HepG2 (cell line): ENCODE results near the gene CPA5. TPM values are rescaled to one million over a fixed set of nuclear protein-coding genes. Genes with fewer than 3 reads are reported as not detected.

Experiments used
- ATAC-seq: fragments of 200-7000 bp; cut with Tn5 transposase; 3 replicates; pipeline ENCODE4 v1.9.1; 2020; ENCODE audit warnings: mild to moderate bottlenecking, moderate library complexity
- BruUV-seq: library from RNA; stranded (reverse); fragments of 400-500 nt; replicated peaks from 2 replicates; lab custom pipeline; 2021; lab: Mats Ljungman, UMichigan
- CTCF ChIA-PET: fragments of 300-600 bp; formaldehyde crosslinking; extraction: SDS; loops from one replicate; lab custom pipeline; 2021; ENCODE audit warnings: low total read pairs, inconsistent platforms, low intra/inter-chr PET ratio; lab: Yijun Ruan, JAX
- POLR2A ChIA-PET: fragments of 350-600 bp; sonication (Branson Sonifier 250); formaldehyde crosslinking; loops from one replicate; lab custom pipeline; 2020; ENCODE audit warnings: antibody characterized with exemption, inconsistent platforms; lab: Yijun Ruan, JAX
- DNase-seq: peaks from one replicate; pipeline ENCODE4 v3.0.0-alpha.2; 2015; ENCODE audit warnings: low spot score
- FAIRE-seq: peaks from 3 replicates; lab custom pipeline; 2011; peaks lifted over from hg19 to GRCh38; lab: Jason Lieb, UNC
- H2AFZ ChIP-seq: one replicate; pipeline ENCODE4 v1.6.1; 2011; ENCODE audit warnings: low read length, inconsistent platforms
- H3K27ac ChIP-seq: fragments of 300-600 bp; 3 replicates; pipeline ENCODE4 v1.8.0; 2011; ENCODE audit warnings: mixed run types, mild to moderate bottlenecking, mixed read lengths, low read length, inconsistent platforms; ENCODE audit not compliant: insufficient read depth; ENCODE audit errors: extremely low read length
- H3K27me3 ChIP-seq, 2 experiments: fragments of 200-600 bp in 1 of 2; 2 replicates in 1 of 2; 3 replicates in 1 of 2; pipeline versions ENCODE4 v1.6.0 to v1.8.0; 2011; ENCODE audit warnings: low read length in 2 of 2, mild to moderate bottlenecking in 2 of 2, moderate library complexity in 2 of 2, inconsistent platforms in 1 of 2; ENCODE audit not compliant: insufficient read depth in 2 of 2, control insufficient read depth in 1 of 2
- H3K36me3 ChIP-seq, 2 experiments: fragments of 200-600 bp in 1 of 2; replicated peaks in 1 of 2; 2 replicates in 1 of 2; 3 replicates in 1 of 2; pipeline versions ENCODE4 v1.5.1 to v1.8.0; 2011; ENCODE audit warnings: low read length in 2 of 2, inconsistent platforms in 1 of 2; ENCODE audit not compliant: insufficient read depth in 2 of 2, control insufficient read depth in 1 of 2
- H3K4me1 ChIP-seq: 2 replicates; pipeline ENCODE4 v1.5.1; 2012; ENCODE audit warnings: low read length, inconsistent platforms; ENCODE audit not compliant: insufficient read depth
- H3K4me2 ChIP-seq: 2 replicates; pipeline ENCODE4 v1.6.0; 2011; ENCODE audit warnings: low read depth, low read length, inconsistent platforms
- H3K4me3 ChIP-seq, 3 experiments: fragments of 200-600 bp in 1 of 3; sonication (generic), shearing (Covaris generic) in 1 of 3; replicated peaks in 1 of 3; 2 replicates each; pipeline ENCODE4 v1.5.1; 2011 to 2016; ENCODE audit warnings: low read length in 3 of 3, inconsistent platforms in 2 of 3, low read depth in 2 of 3, mild to moderate bottlenecking in 2 of 3, control low read depth in 1 of 3, mixed read lengths in 1 of 3; ENCODE audit not compliant: insufficient read depth in 1 of 3
- H3K79me2 ChIP-seq: one replicate; pipeline ENCODE4 v1.6.1; 2011; ENCODE audit warnings: low read length, inconsistent platforms; ENCODE audit not compliant: insufficient read depth
- H3K9ac ChIP-seq: 2 replicates; pipeline ENCODE4 v1.6.0; 2011; ENCODE audit warnings: mild to moderate bottlenecking, low read depth, low read length, inconsistent platforms; ENCODE audit not compliant: insufficient read depth
- H3K9me3 ChIP-seq: 2 replicates; pipeline ENCODE4 v1.5.1; 2012; ENCODE audit warnings: mild to moderate bottlenecking, low read length
- H4K20me1 ChIP-seq: 2 replicates; pipeline ENCODE4 v1.6.0; 2011; ENCODE audit warnings: inconsistent platforms, mild to moderate bottlenecking, low read length, moderate library complexity; ENCODE audit not compliant: insufficient read depth
- CREB1 ChIP-seq, 2 experiments: fragments of 450-650 bp in 1 of 2; IDR thresholded peaks; 2 replicates each; pipeline ENCODE4 v1.6.1; 2016 to 2017; ENCODE audit warnings: control low read depth in 1 of 2, mild to moderate bottlenecking in 1 of 2, missing compliant biosample characterization in 1 of 2, missing genetic modification characterization in 1 of 2
- ETV5 ChIP-seq: IDR thresholded peaks from 2 replicates; pipeline ENCODE4 v1.6.1; 2018; ENCODE audit warnings: missing biosample characterization, missing genetic modification reagents, inconsistent platforms, borderline replicate concordance
- EZH2 ChIP-seq: conservative IDR thresholded peaks from 2 replicates; pipeline ENCODE4 v1.6.1; 2012; ENCODE audit warnings: mild to moderate bottlenecking, low read depth, low read length, moderate library complexity
- NFE2L2 ChIP-seq: fragments of 150-350 bp; IDR thresholded peaks from 2 replicates; pipeline ENCODE4 v1.6.1; 2014; ENCODE audit warnings: low read length
- RCOR2 ChIP-seq: IDR thresholded peaks from 2 replicates; pipeline ENCODE4 v1.6.1; 2016; ENCODE audit warnings: missing biosample characterization, missing genetic modification reagents
- STAT5B ChIP-seq: sonication (generic); formaldehyde crosslinking; IDR thresholded peaks from 2 replicates; pipeline ENCODE4 v1.4.0; 2020; ENCODE audit warnings: missing genetic modification reagents
- ZBTB39 ChIP-seq: sonication (generic); formaldehyde crosslinking; IDR thresholded peaks from 2 replicates; pipeline ENCODE4 v1.5.0; 2020; ENCODE audit warnings: missing genetic modification reagents
- ZNF232 ChIP-seq: sonication (generic); formaldehyde crosslinking; IDR thresholded peaks from 2 replicates; pipeline ENCODE4 v1.4.0; 2020; ENCODE audit warnings: missing genetic modification reagents, borderline replicate concordance
- ZNF33B ChIP-seq: sonication (generic); formaldehyde crosslinking; IDR thresholded peaks from 2 replicates; pipeline ENCODE4 v1.5.1; 2020; ENCODE audit warnings: mild to moderate bottlenecking, missing genetic modification reagents
- ZNF446 ChIP-seq: sonication (generic); formaldehyde crosslinking; IDR thresholded peaks from 2 replicates; pipeline ENCODE4 v1.5.0; 2020; ENCODE audit warnings: mild to moderate bottlenecking, missing genetic modification reagents
- WGBS: methylation state at CpG from one replicate; pipeline ENCODE4 v1.1.6; 2017; ENCODE audit warnings: low lambda C conversion rate; 5-methylcytosine and 5-hydroxymethylcytosine counted together
- in situ Hi-C: cut with HindIII; loops from 2 replicates; pipeline ENCODE4 v1.10.0; 2017; ENCODE audit warnings: low pct_unique_long_range_greater_than_20kb; ENCODE audit not compliant: extremely low pct_ligation_motif_present
- intact Hi-C: fragments of 100-400 bp; cut with micrococcal nuclease; formaldehyde crosslinking; loops from one replicate; pipeline ENCODE4 v1.10.0; 2022; ENCODE audit not compliant: unreplicated experiment
- polyA plus RNA-seq, 8 experiments: library from polyadenylated mRNA; depleted of rRNA in 3 of 8; stranded (reverse) in 7 of 8; unstranded in 1 of 8; fragments of >200 nt; fragmentation: Illumina TruSeq in 4 of 8; extraction: Trizol in 4 of 8; gene quantifications; 2 replicates each; pipeline versions ENCODE4 v1.2.1 to v1.2.3, GENCODE V29; 2011 to 2016; ENCODE audit warnings: low read depth in 4 of 8, missing spikeins in 1 of 8, mixed read lengths in 1 of 8; ENCODE audit not compliant: insufficient read depth in 1 of 8
- total RNA-seq, 5 experiments: library from RNA; depleted of rRNA; stranded (reverse); fragments of >200 nt; fragmentation: Illumina TruSeq; extraction: Trizol; gene quantifications; 2 replicates each; pipeline ENCODE4 v1.2.3, GENCODE V29; 2016; ENCODE audit warnings: low read depth in 1 of 5

Gene CPA5
- total and polyA plus RNA-seq, 2 of the 13 experiments (the other 11 are each of a cell fraction or from before 2014, with no cell fraction given): 0.48 TPM; not detected in 1

- intact Hi-C loops (no loop called here), in situ Hi-C loops (no loop called here)
- TF ChIP-seq ZNF446 (CRISPR knock-in tag) (no peak), EZH2 (no peak), ZNF33B (no peak), NFE2L2 (no peak), ZBTB39 (CRISPR knock-in tag) (no peak)
- peak overlapping the region; percentile 16; the same call in 1 of the 2 replicates for H3K4me2 ChIP-seq
- no peaks in the 10 kb centered on the region for H3K36me3 ChIP-seq
- H3K4me3 ChIP-seq: no peak overlapping the region
- ChIA-PET CTCF (no interaction called here), POLR2A (no interaction called here)
- no peak overlapping the region for H3K27ac ChIP-seq
- H3K79me2 ChIP-seq: no peaks in the 10 kb centered on the region
- H3K4me1 ChIP-seq: peaks cover 15% of the 10 kb centered on the region
- no peaks in the 10 kb centered on the region for H3K9me3 ChIP-seq
- ATAC-seq: no peak
- DNase-seq: no peak
- H3K27me3 ChIP-seq: peaks cover 4 to 7% of the 10 kb centered on the region in 2 experiments; a peak in 2 of 5 replicates
- no peak overlapping the region for H2AFZ ChIP-seq
- WGBS: 26% methylated on average over 3 of the region's 3 CpGs
- H3K9ac ChIP-seq: no peak overlapping the region
- BruUV-seq: no TSS peak
- no peaks in the 10 kb centered on the region for H4K20me1 ChIP-seq
- FAIRE-seq: no peak
These were observed 42.3 kb downstream of the CPA5 start for GRCh38 chr7:130386876-130387275.

GRCh38 chr7:130387306-130387627, 42.7 kb downstream of the CPA5 start:
- intact Hi-C loops (no loop called here), in situ Hi-C loops (no loop called here)
- H4K20me1 ChIP-seq: no peaks in the 10 kb centered on the region
- H3K9me3 ChIP-seq: no peaks in the 10 kb centered on the region
- H3K27me3 ChIP-seq: peaks cover 4 to 7% of the 10 kb centered on the region in 2 experiments; a peak in 2 of 5 replicates
- peaks cover 15% of the 10 kb centered on the region for H3K4me1 ChIP-seq
- CTCF ChIA-PET: no interaction called here
- H3K36me3 ChIP-seq: no peaks in the 10 kb centered on the region
- TF ChIP-seq RCOR2 (no peak), STAT5B (no peak), CREB1 (IDR thresholded peaks at IDR 0.05) (no peak), CREB1 (CRISPR knock-in tag; IDR thresholded peaks at IDR 0.05) (no peak), ETV5 (CRISPR knock-in tag) (no peak), ZNF232 (CRISPR knock-in tag) (no peak)
- H3K9ac ChIP-seq: no peak overlapping the region
- ATAC-seq (no peak), DNase-seq (no peak), FAIRE-seq (no peak)
- peak overlapping the region; percentile 29; the same call in 1 of the 2 replicates for H3K4me2 ChIP-seq
- H3K79me2 ChIP-seq: no peaks in the 10 kb centered on the region
- 30% methylated on average over 3 of the region's 3 CpGs for WGBS
- no TSS peak for BruUV-seq
- no peak overlapping the region for H3K4me3 ChIP-seq
- H3K27ac ChIP-seq: no peak overlapping the region
- H2AFZ ChIP-seq: no peak overlapping the region
- POLR2A ChIA-PET: no interaction called here
